Neural progenitor cell (in vitro differentiated cells): ENCODE data around the gene SALL3. TPM values are rescaled to one million over a fixed set of nuclear protein-coding genes. Genes with fewer than 3 reads are reported as not detected.
"Not testable (repeated sequence)": the region's sequence is repeated elsewhere in the genome, so short reads cannot be mapped to it uniquely, and the experiment has no call there.

ENCODE experiments used
- DNase-seq: peaks from one replicate; pipeline ENCODE4 v3.0.0-alpha.2; 2016; ENCODE audit warnings: low spot score
- H2AFZ ChIP-seq: fragments of 200-600 bp; sonication (generic); replicated peaks from 2 replicates; pipeline ENCODE4 v1.6.1; 2016; ENCODE audit warnings: antibody characterized with exemption
- H3F3A ChIP-seq: fragments of 200-600 bp; sonication (generic); 2 replicates; pipeline ENCODE4 v1.6.1; 2016; ENCODE audit warnings: antibody characterized with exemption, low read depth
- H3K27ac ChIP-seq: fragments of 200-600 bp; sonication (generic); 2 replicates; pipeline ENCODE4 v1.5.1; 2016; ENCODE audit warnings: mild to moderate bottlenecking
- H3K27me3 ChIP-seq: fragments of 200-600 bp; sonication (generic); 2 replicates; pipeline ENCODE4 v1.6.1; 2016; ENCODE audit warnings: mild to moderate bottlenecking, moderate library complexity
- H3K36me3 ChIP-seq: fragments of 200-600 bp; sonication (generic); 2 replicates; pipeline ENCODE4 v1.5.1; 2016
- H3K4me1 ChIP-seq: fragments of 200-600 bp; sonication (generic); 2 replicates; pipeline ENCODE4 v1.6.1; 2016; ENCODE audit warnings: mixed run types
- H3K4me2 ChIP-seq: fragments of 200-600 bp; sonication (generic); 2 replicates; pipeline ENCODE4 v1.6.1; 2016
- H3K4me3 ChIP-seq: fragments of 200-600 bp; sonication (generic); 2 replicates; pipeline ENCODE4 v1.5.1; 2016
- H3K79me2 ChIP-seq: fragments of 200-600 bp; sonication (generic); 2 replicates; pipeline ENCODE4 v1.6.1; 2016; ENCODE audit warnings: low read depth
- H3K9ac ChIP-seq: fragments of 200-600 bp; sonication (generic); 2 replicates; pipeline ENCODE4 v1.6.1; 2016
- H3K9me3 ChIP-seq: fragments of 200-600 bp; sonication (generic); 2 replicates; pipeline ENCODE4 v1.5.1; 2016; ENCODE audit warnings: low read depth
- H4K20me1 ChIP-seq: fragments of 200-600 bp; sonication (generic); 2 replicates; pipeline ENCODE4 v1.6.1; 2016; ENCODE audit warnings: low read depth
- H3K27ac Mint-ChIP-seq: 3 replicates; pipeline ENCODE4 v1.8.0; 2021; ENCODE audit warnings: mixed read lengths
- H3K27me3 Mint-ChIP-seq: 2 replicates; pipeline ENCODE4 v1.8.0; 2022; ENCODE audit warnings: low read depth, mild to moderate bottlenecking, inconsistent platforms, moderate library complexity, mixed read lengths; ENCODE audit not compliant: insufficient read depth
- H3K36me3 Mint-ChIP-seq: 3 replicates; pipeline ENCODE4 v1.8.0; 2021; ENCODE audit warnings: mixed read lengths
- H3K4me1 Mint-ChIP-seq: 3 replicates; pipeline ENCODE4 v1.8.0; 2021; ENCODE audit warnings: mixed read lengths
- H3K4me3 Mint-ChIP-seq: 3 replicates; pipeline ENCODE4 v1.8.0; 2021; ENCODE audit warnings: mild to moderate bottlenecking, moderate library complexity, mixed read lengths
- H3K9me3 Mint-ChIP-seq: 3 replicates; pipeline ENCODE4 v1.8.0; 2020; ENCODE audit warnings: mixed read lengths
- CTCF ChIP-seq: fragments of 200-600 bp; sonication (generic); IDR thresholded peaks from 2 replicates; pipeline ENCODE4 v1.5.1; 2017; ENCODE audit warnings: antibody characterized with exemption, mild to moderate bottlenecking
- EZH2 ChIP-seq: fragments of 200-600 bp; sonication (generic); IDR thresholded peaks from 2 replicates; pipeline ENCODE4 v1.6.1; 2017; ENCODE audit warnings: antibody characterized with exemption, mild to moderate bottlenecking, moderate library complexity
- EZH2phosphoT487 ChIP-seq: fragments of 200-600 bp; sonication (generic); IDR thresholded peaks from 2 replicates; pipeline ENCODE4 v1.6.1; 2017; ENCODE audit warnings: antibody characterized with exemption
- total RNA-seq: library from RNA; depleted of rRNA; stranded (reverse); fragments of >200 nt; gene quantifications from 2 replicates; pipeline ENCODE4 v1.2.3, GENCODE V29; 2015; ENCODE audit warnings: low replicate concordance

Gene SALL3
- total RNA-seq, 1 donor from 2014 or later = 27.7 TPM

- Histone ChIP-seq H4K20me1 (no peaks in the 10 kb centered on the region), H2AFZ (no peak overlapping the region), H3K4me3 (no peak overlapping the region), H3K27me3 (no peaks in the 10 kb centered on the region), H3F3A (no peaks in the 10 kb centered on the region), H3K9ac (no peak overlapping the region), H3K27ac (no peak overlapping the region), H3K4me1 (no peaks in the 10 kb centered on the region), H3K9me3 (no peaks in the 10 kb centered on the region), H3K4me2 (no peak overlapping the region), H3K36me3 (no peaks in the 10 kb centered on the region), H3K79me2 (no peaks in the 10 kb centered on the region)
- H3K4me3 Mint-ChIP-seq = no peak overlapping the region
- H3K36me3 Mint-ChIP-seq = no peaks in the 10 kb centered on the region
- no peak overlapping the region for H3K27ac Mint-ChIP-seq
- no peak for DNase-seq
- TF ChIP-seq EZH2phosphoT487 (no peak), EZH2 (no peak)
- H3K27me3 Mint-ChIP-seq = peaks cover 9% of the 10 kb centered on the region
- no peaks in the 10 kb centered on the region for H3K4me1 Mint-ChIP-seq
- no peaks in the 10 kb centered on the region for H3K9me3 Mint-ChIP-seq
Observed at GRCh38 chr18:78939105-78939504, 40.5 kb upstream of the SALL3 start.

- H3K79me2 ChIP-seq = no peaks in the 10 kb centered on the region
- no peak overlapping the region for H3K27ac ChIP-seq
- no peak for TF ChIP-seq CTCF
- TF ChIP-seq EZH2 = no peak
- TF ChIP-seq EZH2phosphoT487 = no peak
- no peaks in the 10 kb centered on the region for H3K27me3 ChIP-seq
- H3K9ac ChIP-seq = no peak overlapping the region
- H3K4me1 ChIP-seq = no peaks in the 10 kb centered on the region
- peaks cover 9% of the 10 kb centered on the region for H3K27me3 Mint-ChIP-seq
- no peak for DNase-seq
- no peak overlapping the region for H2AFZ ChIP-seq
- no peak overlapping the region for H3K4me3 Mint-ChIP-seq
- H3K36me3 ChIP-seq = no peaks in the 10 kb centered on the region
- no peak overlapping the region for H3K4me3 ChIP-seq
- H3F3A ChIP-seq = no peaks in the 10 kb centered on the region
- no peaks in the 10 kb centered on the region for H4K20me1 ChIP-seq
- no peaks in the 10 kb centered on the region for H3K9me3 ChIP-seq
- H3K9me3 Mint-ChIP-seq = no peaks in the 10 kb centered on the region
- H3K4me1 Mint-ChIP-seq = no peaks in the 10 kb centered on the region
- no peaks in the 10 kb centered on the region for H3K36me3 Mint-ChIP-seq
- H3K4me2 ChIP-seq = no peak overlapping the region
- peak overlapping the region; percentile 36 for H3K27ac Mint-ChIP-seq
Observed at GRCh38 chr18:78939734-78940494, 39.7 kb upstream of the SALL3 start.

DNA sequence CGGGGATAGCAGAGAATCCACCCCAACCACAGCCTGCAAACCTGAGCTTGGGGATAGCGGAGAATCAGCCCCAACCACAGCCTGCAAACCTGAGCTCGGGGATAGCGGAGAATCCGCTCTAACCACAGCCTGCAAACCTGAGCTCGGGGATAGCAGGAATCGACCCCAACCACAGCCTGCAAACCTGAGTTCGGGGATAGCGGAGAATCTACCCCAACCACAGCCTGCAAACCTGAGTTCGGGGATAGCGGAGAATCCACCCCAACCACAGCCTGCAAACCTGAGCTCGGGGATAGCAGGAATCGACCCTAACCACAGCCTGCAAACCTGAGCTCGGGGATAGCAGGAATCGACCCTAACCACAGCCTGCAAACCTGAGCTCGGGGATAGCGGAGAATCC is 37.4 kb upstream of the SALL3 start:
- H3K4me3 ChIP-seq, H3K9me3 Mint-ChIP-seq, H3K27me3 Mint-ChIP-seq, H3K9me3 ChIP-seq, H3K9ac ChIP-seq, H3K36me3 Mint-ChIP-seq, H3K27ac Mint-ChIP-seq, H4K20me1 ChIP-seq, H3F3A ChIP-seq, H3K4me1 Mint-ChIP-seq, H3K27me3 ChIP-seq, H3K36me3 ChIP-seq, H3K27ac ChIP-seq, H3K79me2 ChIP-seq, DNase-seq, H3K4me2 ChIP-seq, H2AFZ ChIP-seq, H3K4me3 Mint-ChIP-seq: not testable (repeated sequence)
- peaks cover 12% of the 10 kb centered on the region for H3K4me1 ChIP-seq

DNA sequence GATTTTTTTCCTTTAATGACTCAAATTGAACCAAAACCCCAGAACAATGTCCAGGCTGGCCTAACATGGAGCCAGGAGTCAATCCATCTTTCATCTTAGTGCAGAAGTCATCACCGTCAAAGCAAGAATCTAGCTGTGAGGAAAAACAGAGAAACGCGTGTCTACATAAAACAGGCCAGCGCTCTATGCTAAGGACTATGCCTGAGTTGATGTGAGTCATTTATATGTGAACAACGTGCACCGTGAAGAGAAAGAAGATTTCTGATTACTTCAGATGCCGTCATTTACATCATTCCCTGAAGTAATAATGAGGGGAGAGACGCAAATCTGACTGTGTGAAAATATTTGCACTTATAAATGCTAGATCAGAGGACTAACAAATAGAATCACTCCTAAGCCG is 34.0 kb upstream of the SALL3 start:
- Mint-ChIP-seq H3K4me3 (no peak overlapping the region), H3K27me3 (peaks cover 5% of the 10 kb centered on the region), H3K4me1 (no peaks in the 10 kb centered on the region), H3K27ac (no peak overlapping the region), H3K36me3 (no peaks in the 10 kb centered on the region), H3K9me3 (peaks cover 2% of the 10 kb centered on the region)
- TF ChIP-seq EZH2phosphoT487 = no peak
- TF ChIP-seq EZH2 = no peak
- Histone ChIP-seq H2AFZ (no peak overlapping the region), H3K9me3 (no peaks in the 10 kb centered on the region), H3K27me3 (no peaks in the 10 kb centered on the region), H3K4me2 (no peak overlapping the region), H3K79me2 (no peaks in the 10 kb centered on the region), H3K9ac (no peak overlapping the region), H3K4me3 (no peak overlapping the region), H3K4me1 (peaks cover 12% of the 10 kb centered on the region), H3K27ac (no peak overlapping the region), H3K36me3 (no peaks in the 10 kb centered on the region), H3F3A (no peaks in the 10 kb centered on the region), H4K20me1 (no peaks in the 10 kb centered on the region)
- DNase-seq = no peak

GRCh38 chr18:78947291-78947690 is 32.3 kb upstream of the SALL3 start:
- Histone ChIP-seq H4K20me1 (no peaks in the 10 kb centered on the region), H3K4me1 (peaks cover 12% of the 10 kb centered on the region), H3K4me3 (no peak overlapping the region)

More at GRCh38 chr18:78947291-78947690, 32.3 kb upstream of the SALL3 start:
- peaks cover 2% of the 10 kb centered on the region for H3K9me3 Mint-ChIP-seq
- Histone ChIP-seq H3K36me3 (no peaks in the 10 kb centered on the region), H3K27me3 (no peaks in the 10 kb centered on the region), H3K79me2 (no peaks in the 10 kb centered on the region), H2AFZ (no peak overlapping the region), H3K27ac (no peak overlapping the region), H3K9ac (no peak overlapping the region), H3F3A (no peaks in the 10 kb centered on the region), H3K4me2 (no peak overlapping the region), H3K9me3 (no peaks in the 10 kb centered on the region)
- H3K27ac Mint-ChIP-seq = no peak overlapping the region
- peaks cover 3% of the 10 kb centered on the region for H3K27me3 Mint-ChIP-seq
- H3K36me3 Mint-ChIP-seq = no peaks in the 10 kb centered on the region
- no peak overlapping the region for H3K4me3 Mint-ChIP-seq
- TF ChIP-seq EZH2 (no peak), CTCF (no peak), EZH2phosphoT487 (no peak)
- DNase-seq = no peak
- H3K4me1 Mint-ChIP-seq = no peaks in the 10 kb centered on the region
